Measurements from ENCODE around the gene DHRSX.
"Not testable (repeated sequence)": the region's sequence is repeated elsewhere in the genome, so short reads cannot be mapped to it uniquely, and the experiment has no call there.

Gene DHRSX

DNA sequence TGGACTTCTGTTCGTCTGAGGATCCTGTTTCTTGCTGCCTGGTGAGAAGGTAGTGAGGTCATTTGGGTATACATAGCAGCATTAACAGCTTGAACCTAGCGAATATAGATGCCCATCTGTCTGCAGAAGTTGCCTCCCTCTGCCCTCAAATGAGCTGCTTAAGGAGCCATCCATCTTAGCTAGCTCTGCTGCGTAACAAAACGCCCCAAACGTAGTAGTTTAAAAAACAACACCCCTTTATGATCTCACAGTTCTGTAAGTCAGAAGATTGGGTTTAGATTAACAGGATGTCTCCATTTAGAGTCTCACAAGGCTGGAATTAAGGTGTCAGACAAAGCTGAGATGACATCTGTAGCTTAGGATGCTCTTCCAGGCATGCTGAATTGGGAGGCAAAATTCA lies 185.3 kb downstream of the DHRSX start:
- H3K9me3 ChIP-seq (ENCODE audit: control insufficient read depth, low read length), result no peaks in the 10 kb centered on the region
- H3K4me3 ChIP-seq (ENCODE audit: insufficient read depth, low read depth, low read length, poor library complexity, severe bottlenecking), result no peak overlapping the region
- H3K27me3 ChIP-seq (replicated peaks; ENCODE audit: control insufficient read depth, insufficient read depth, low read length, poor library complexity, severe bottlenecking), result no peaks in the 10 kb centered on the region
- H3K27ac ChIP-seq (ENCODE audit: insufficient read depth, low read length, poor library complexity, severe bottlenecking), result no peak overlapping the region
- no peaks in the 10 kb centered on the region for H3K4me1 ChIP-seq (ENCODE audit: control insufficient read depth, insufficient read depth, low read length, poor library complexity, severe bottlenecking)
- no peak for DNase-seq
- H3K36me3 ChIP-seq (ENCODE audit: control insufficient read depth, insufficient read depth, low read length), result no peaks in the 10 kb centered on the region

DNA sequence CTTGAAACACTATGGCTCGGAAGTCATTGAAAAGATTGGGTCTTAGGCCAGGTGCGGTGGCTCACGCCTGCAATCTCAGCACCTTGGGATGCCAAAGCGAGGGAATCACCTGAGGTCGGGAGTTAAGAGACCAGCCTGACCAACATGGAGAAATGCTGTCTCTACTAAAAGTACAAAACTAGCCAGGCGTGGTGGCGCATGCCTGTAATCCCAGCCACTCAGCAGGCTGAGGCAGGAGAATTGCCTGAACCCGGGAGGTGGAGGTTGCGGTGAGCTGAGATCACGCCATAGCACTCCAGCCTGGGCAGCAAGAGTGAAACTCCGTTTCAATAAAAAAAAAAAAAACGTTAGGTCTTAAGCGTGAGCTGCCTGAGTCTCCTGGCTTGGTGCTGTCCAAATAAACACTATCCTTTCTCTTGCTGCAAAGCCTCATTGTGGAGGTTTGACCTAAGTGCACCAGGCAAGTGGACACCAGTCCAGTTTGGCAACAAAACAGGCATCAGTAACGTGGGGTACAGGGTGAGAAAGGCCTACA lies 185.9 kb downstream of the DHRSX start:
- Histone ChIP-seq H3K4me3 (ENCODE audit: insufficient read depth, low read depth, low read length, poor library complexity, severe bottlenecking) (no peak overlapping the region), H3K27me3 (replicated peaks; ENCODE audit: control insufficient read depth, insufficient read depth, low read length, poor library complexity, severe bottlenecking) (no peaks in the 10 kb centered on the region), H3K4me1 (ENCODE audit: control insufficient read depth, insufficient read depth, low read length, poor library complexity, severe bottlenecking) (no peaks in the 10 kb centered on the region), H3K36me3 (ENCODE audit: control insufficient read depth, insufficient read depth, low read length) (no peaks in the 10 kb centered on the region), H3K9me3 (ENCODE audit: control insufficient read depth, low read length) (no peaks in the 10 kb centered on the region), H3K27ac (ENCODE audit: insufficient read depth, low read length, poor library complexity, severe bottlenecking) (no peak overlapping the region)
- DNase-seq, result no peak

DNA sequence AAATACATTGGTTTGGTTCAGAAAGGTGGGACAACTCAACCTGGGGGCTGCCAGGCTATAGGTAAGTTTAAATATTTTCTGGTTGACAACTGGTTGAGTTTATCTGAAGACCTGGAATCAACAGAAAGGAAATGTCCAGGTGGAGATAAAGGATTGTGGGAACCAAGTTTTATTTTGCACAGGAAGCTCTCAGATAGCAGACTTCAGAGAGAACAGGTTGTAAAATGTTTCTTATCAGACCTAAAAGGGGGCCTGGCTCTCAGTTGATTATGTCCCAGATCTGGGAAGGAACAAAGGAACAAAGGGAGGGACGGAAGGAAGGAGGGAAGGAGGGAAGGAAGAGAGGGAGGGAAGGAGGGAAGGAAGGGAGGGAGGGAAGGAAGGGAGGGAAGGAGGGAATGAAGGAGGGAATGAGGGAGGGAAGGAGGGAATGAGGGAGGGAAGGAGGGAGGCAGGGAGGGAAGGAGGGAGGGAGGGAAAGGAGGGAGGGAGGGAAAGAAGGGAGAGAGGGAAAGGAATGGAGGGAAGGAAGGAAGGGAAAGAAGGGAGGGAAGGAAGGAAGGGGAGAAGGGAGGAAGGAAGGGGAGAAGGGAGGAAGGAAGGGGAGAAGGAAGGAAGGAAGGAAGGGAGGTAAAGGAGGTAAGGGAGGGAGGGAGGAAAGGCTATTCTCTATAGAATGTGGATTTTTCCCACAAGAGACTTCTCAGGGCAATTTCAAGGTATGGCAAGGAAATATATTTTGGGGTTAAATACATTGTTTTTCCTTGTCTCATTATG lies 186.7 kb downstream of the DHRSX start:
- Histone ChIP-seq H3K27me3 (replicated peaks; ENCODE audit: control insufficient read depth, insufficient read depth, low read length, poor library complexity, severe bottlenecking) (no peaks in the 10 kb centered on the region), H3K9me3 (ENCODE audit: control insufficient read depth, low read length) (no peaks in the 10 kb centered on the region), H3K4me1 (ENCODE audit: control insufficient read depth, insufficient read depth, low read length, poor library complexity, severe bottlenecking) (no peaks in the 10 kb centered on the region), H3K27ac (ENCODE audit: insufficient read depth, low read length, poor library complexity, severe bottlenecking) (no peak overlapping the region), H3K4me3 (ENCODE audit: insufficient read depth, low read depth, low read length, poor library complexity, severe bottlenecking) (no peak overlapping the region), H3K36me3 (ENCODE audit: control insufficient read depth, insufficient read depth, low read length) (no peaks in the 10 kb centered on the region)
- no peak for DNase-seq

DNA sequence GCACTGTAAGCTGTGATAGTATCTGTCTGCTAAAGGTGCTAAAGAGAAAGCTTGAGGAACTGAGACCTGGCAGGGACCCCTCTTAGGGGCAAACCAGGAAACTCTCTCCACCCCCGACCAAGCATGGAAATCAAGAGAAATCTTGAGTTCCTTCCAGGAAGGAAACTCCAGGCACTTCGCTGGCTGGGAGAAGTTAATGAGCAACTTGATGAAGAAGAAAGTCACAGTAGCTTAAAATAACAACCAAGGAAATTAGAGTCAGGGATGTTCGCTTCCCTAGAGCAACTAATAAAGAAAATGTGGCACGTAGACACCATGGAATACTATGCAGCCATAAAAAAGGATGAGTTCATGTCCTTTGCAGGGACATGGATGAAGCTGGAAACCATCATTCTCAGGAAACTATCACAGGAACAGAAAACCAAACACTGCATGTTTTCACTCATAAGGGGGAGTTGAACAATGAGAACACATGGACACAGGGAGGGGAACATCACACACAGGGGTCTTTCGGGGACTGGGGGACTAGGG lies 188.7 kb downstream of the DHRSX start:
- H3K27me3 ChIP-seq (replicated peaks; ENCODE audit: control insufficient read depth, insufficient read depth, low read length, poor library complexity, severe bottlenecking); H3K4me3 ChIP-seq (ENCODE audit: insufficient read depth, low read depth, low read length, poor library complexity, severe bottlenecking); H3K36me3 ChIP-seq (ENCODE audit: control insufficient read depth, insufficient read depth, low read length); H3K4me1 ChIP-seq (ENCODE audit: control insufficient read depth, insufficient read depth, low read length, poor library complexity, severe bottlenecking); H3K9me3 ChIP-seq (ENCODE audit: control insufficient read depth, low read length); H3K27ac ChIP-seq (ENCODE audit: insufficient read depth, low read length, poor library complexity, severe bottlenecking); DNase-seq: not testable (repeated sequence)

DNA sequence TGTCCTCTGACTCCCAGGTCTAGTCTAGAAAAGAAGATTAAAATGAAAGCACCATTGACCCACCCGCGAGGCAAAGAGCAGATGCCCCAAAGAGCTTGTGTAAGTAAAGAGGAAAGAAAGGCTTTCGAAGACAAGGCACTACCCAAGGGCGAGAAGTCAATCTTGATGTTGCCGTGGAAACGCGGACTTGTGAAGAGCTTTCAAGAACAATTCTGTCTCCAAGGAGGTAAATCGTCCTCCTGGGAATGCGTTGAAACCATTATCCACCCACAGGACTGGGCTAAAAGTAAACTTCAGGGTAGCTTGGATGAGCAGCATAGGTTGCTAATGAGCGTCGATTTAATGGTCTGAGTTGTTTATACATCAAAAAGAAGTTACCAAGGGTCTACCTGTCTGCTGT lies 189.3 kb downstream of the DHRSX start:
- Histone ChIP-seq H3K27ac (ENCODE audit: insufficient read depth, low read length, poor library complexity, severe bottlenecking) (no peak overlapping the region), H3K9me3 (ENCODE audit: control insufficient read depth, low read length) (no peaks in the 10 kb centered on the region), H3K36me3 (ENCODE audit: control insufficient read depth, insufficient read depth, low read length) (no peaks in the 10 kb centered on the region), H3K4me1 (ENCODE audit: control insufficient read depth, insufficient read depth, low read length, poor library complexity, severe bottlenecking) (no peaks in the 10 kb centered on the region), H3K4me3 (ENCODE audit: insufficient read depth, low read depth, low read length, poor library complexity, severe bottlenecking) (no peak overlapping the region), H3K27me3 (replicated peaks; ENCODE audit: control insufficient read depth, insufficient read depth, low read length, poor library complexity, severe bottlenecking) (no peaks in the 10 kb centered on the region)
- no peak for DNase-seq

DNA sequence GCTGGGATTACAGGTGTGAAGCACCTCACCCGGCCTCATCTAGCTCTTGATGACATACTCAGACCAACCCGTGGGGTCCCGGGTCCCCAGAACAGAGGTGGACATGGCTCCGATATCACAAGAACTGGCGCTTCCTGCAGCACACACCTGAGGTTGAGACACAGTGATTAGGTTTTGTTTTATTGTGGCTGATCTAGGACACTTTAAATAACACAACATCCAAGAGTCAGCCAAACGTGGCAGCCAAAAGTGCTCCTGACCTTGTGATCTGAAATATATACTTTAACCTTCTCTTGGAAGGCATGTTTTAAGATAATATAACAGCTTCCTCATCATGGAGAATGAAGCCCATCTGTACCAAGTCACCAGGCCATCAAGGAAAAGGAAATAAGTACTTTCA lies 198.9 kb downstream of the DHRSX start:
- no peak overlapping the region for H3K27ac ChIP-seq (ENCODE audit: insufficient read depth, low read length, poor library complexity, severe bottlenecking)
- H3K4me1 ChIP-seq (ENCODE audit: control insufficient read depth, insufficient read depth, low read length, poor library complexity, severe bottlenecking), result no peaks in the 10 kb centered on the region
- no peak for DNase-seq
- H3K9me3 ChIP-seq (ENCODE audit: control insufficient read depth, low read length), result no peaks in the 10 kb centered on the region
- no peaks in the 10 kb centered on the region for H3K27me3 ChIP-seq (replicated peaks; ENCODE audit: control insufficient read depth, insufficient read depth, low read length, poor library complexity, severe bottlenecking)
- H3K4me3 ChIP-seq (ENCODE audit: insufficient read depth, low read depth, low read length, poor library complexity, severe bottlenecking), result no peak overlapping the region
- H3K36me3 ChIP-seq (ENCODE audit: control insufficient read depth, insufficient read depth, low read length), result no peaks in the 10 kb centered on the region

DNA sequence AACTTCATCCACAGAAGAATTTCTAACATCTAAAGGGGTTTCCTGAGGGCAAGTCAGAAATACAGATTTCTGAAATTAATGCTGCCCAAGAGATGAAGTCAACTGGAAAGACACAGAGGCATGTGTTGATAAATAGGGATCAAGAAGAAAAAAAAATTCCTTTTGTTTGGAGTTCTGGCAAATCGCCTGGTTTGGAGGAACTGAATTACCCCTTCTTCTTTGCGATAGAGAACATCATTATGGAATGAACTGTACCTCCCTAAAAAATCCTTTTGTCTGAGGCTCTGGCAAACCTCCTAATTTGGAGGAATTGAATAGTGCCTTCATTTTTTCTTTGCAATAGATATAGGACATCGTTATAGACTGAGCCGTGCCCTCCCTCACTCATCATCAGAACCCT lies 200.9 kb downstream of the DHRSX start:
- Histone ChIP-seq H3K36me3 (ENCODE audit: control insufficient read depth, insufficient read depth, low read length) (no peaks in the 10 kb centered on the region), H3K9me3 (ENCODE audit: control insufficient read depth, low read length) (no peaks in the 10 kb centered on the region), H3K27me3 (replicated peaks; ENCODE audit: control insufficient read depth, insufficient read depth, low read length, poor library complexity, severe bottlenecking) (no peaks in the 10 kb centered on the region), H3K4me3 (ENCODE audit: insufficient read depth, low read depth, low read length, poor library complexity, severe bottlenecking) (no peak overlapping the region), H3K27ac (ENCODE audit: insufficient read depth, low read length, poor library complexity, severe bottlenecking) (no peak overlapping the region), H3K4me1 (ENCODE audit: control insufficient read depth, insufficient read depth, low read length, poor library complexity, severe bottlenecking) (no peaks in the 10 kb centered on the region)
- DNase-seq, result no peak

DNA sequence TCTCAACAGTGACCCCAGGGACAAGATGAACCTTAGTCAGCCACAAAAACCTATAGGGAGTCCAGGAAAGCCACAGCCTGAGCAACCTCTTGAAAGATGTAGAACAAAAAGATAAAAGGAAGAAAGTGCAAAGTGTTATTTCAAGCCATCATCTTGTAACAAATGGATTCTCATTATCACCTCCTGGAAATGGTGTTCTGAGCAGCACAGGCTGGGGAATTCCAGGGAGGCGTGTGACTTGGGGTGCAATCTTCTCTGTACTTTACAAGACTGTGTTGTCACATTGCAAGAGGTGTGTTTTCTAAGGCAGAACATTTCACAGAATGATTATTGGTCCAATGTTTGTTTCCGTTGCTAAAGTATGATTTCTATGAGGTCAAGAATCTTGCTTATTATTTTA lies 214.0 kb downstream of the DHRSX start:
- DNase-seq, result no peak
- Histone ChIP-seq H3K27me3 (replicated peaks; ENCODE audit: control insufficient read depth, insufficient read depth, low read length, poor library complexity, severe bottlenecking) (no peaks in the 10 kb centered on the region), H3K36me3 (ENCODE audit: control insufficient read depth, insufficient read depth, low read length) (no peaks in the 10 kb centered on the region), H3K27ac (ENCODE audit: insufficient read depth, low read length, poor library complexity, severe bottlenecking) (no peak overlapping the region), H3K9me3 (ENCODE audit: control insufficient read depth, low read length) (no peaks in the 10 kb centered on the region), H3K4me3 (ENCODE audit: insufficient read depth, low read depth, low read length, poor library complexity, severe bottlenecking) (no peak overlapping the region), H3K4me1 (ENCODE audit: control insufficient read depth, insufficient read depth, low read length, poor library complexity, severe bottlenecking) (no peaks in the 10 kb centered on the region)

DNA sequence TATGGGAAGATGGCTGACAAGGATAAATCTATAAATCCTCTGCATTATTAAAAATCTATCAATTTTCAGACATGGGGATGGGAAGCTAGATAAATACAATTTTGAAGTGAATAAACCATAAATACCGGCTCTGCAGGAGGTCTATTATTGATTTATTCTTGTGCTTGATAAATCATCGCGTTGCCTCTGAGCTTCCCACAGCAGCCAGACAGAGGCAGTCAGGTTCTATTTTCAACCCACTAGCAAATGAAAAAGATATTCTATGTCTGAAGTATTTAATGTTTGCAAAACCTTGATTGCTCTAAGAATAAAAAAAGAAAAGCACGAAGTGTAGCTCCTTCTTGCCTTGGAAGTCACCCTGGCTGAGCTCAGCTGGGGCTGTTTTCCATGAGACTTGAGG lies 216.2 kb downstream of the DHRSX start:
- Histone ChIP-seq H3K27ac (ENCODE audit: insufficient read depth, low read length, poor library complexity, severe bottlenecking) (no peak overlapping the region), H3K27me3 (replicated peaks; ENCODE audit: control insufficient read depth, insufficient read depth, low read length, poor library complexity, severe bottlenecking) (no peaks in the 10 kb centered on the region), H3K36me3 (ENCODE audit: control insufficient read depth, insufficient read depth, low read length) (no peaks in the 10 kb centered on the region), H3K4me1 (ENCODE audit: control insufficient read depth, insufficient read depth, low read length, poor library complexity, severe bottlenecking) (no peaks in the 10 kb centered on the region), H3K9me3 (ENCODE audit: control insufficient read depth, low read length) (no peaks in the 10 kb centered on the region), H3K4me3 (ENCODE audit: insufficient read depth, low read depth, low read length, poor library complexity, severe bottlenecking) (no peak overlapping the region)
- DNase-seq, result no peak

DNA sequence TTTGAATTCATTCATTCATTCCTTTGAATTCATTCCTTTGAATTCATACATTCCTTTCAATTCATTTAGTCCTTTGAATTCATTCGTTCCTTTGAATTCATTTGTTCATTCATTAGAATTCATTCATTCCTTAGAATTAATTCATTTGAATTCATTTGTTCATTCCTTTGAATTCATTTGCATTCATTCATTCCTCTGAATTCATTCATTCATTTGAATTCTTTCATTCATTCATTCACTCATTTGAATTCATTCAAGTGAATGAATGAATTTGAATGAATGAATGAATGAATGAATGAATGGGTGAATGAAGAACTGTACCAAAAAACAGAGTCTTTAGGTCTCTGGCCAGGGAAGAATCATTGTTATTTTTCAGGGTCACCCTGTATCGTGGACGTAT lies 216.6 kb downstream of the DHRSX start:
- Histone ChIP-seq H3K4me3 (ENCODE audit: insufficient read depth, low read depth, low read length, poor library complexity, severe bottlenecking) (no peak overlapping the region), H3K4me1 (ENCODE audit: control insufficient read depth, insufficient read depth, low read length, poor library complexity, severe bottlenecking) (no peaks in the 10 kb centered on the region), H3K9me3 (ENCODE audit: control insufficient read depth, low read length) (no peaks in the 10 kb centered on the region), H3K27ac (ENCODE audit: insufficient read depth, low read length, poor library complexity, severe bottlenecking) (no peak overlapping the region), H3K27me3 (replicated peaks; ENCODE audit: control insufficient read depth, insufficient read depth, low read length, poor library complexity, severe bottlenecking) (no peaks in the 10 kb centered on the region), H3K36me3 (ENCODE audit: control insufficient read depth, insufficient read depth, low read length) (no peaks in the 10 kb centered on the region)
- DNase-seq, result no peak
